ENCODE results near the gene HDHD2. TPM values are rescaled to one million over a fixed set of nuclear protein-coding genes. Genes with fewer than 3 reads are reported as not detected.

Gene HDHD2
- total RNA-seq, 4 donors from 2014 or later, result 16.5 to 44.4 (median 29.6) TPM

- no peak overlapping the region for H3K27ac ChIP-seq
- TF ChIP-seq EP300 (IDR thresholded peaks at IDR 0.05) (no peak), CTCF (IDR thresholded peaks at IDR 0.05) (no peak), POLR2A (IDR thresholded peaks at IDR 0.05) (no peak)
- no peak for DNase-seq (ENCODE audit: low spot score in 2 of 2)
- peaks cover 0 to 23% (median 1%) of the 10 kb centered on the region in 4 donors for H3K4me1 ChIP-seq
- 87 to 88% methylated on average over 3 of the region's 3 CpGs for WGBS, 2 donors
- no peak overlapping the region for H3K4me3 ChIP-seq
- H3K9me3 ChIP-seq, result no peaks in the 10 kb centered on the region
- H3K36me3 ChIP-seq, result no peaks in the 10 kb centered on the region
- no peaks in the 10 kb centered on the region for H3K27me3 ChIP-seq
These were observed 4.1 kb downstream of the HDHD2 start for GRCh38 chr18:47146206-47146605.

GRCh38 chr18:47143899-47144485 lies 6.3 kb downstream of the HDHD2 start:
- H3K4me1 ChIP-seq, result peaks cover 0 to 11% (median 0%) of the 10 kb centered on the region in 4 donors
- H3K27ac ChIP-seq, result no peak overlapping the region
- 90 to 96% methylated on average over 4 of the region's 4 CpGs for WGBS, 2 donors
- H3K9me3 ChIP-seq, result no peaks in the 10 kb centered on the region
- DNase-seq (ENCODE audit: low spot score in 2 of 2), result no peak
- no peaks in the 10 kb centered on the region for H3K36me3 ChIP-seq
- H3K4me3 ChIP-seq, result no peak overlapping the region
- TF ChIP-seq EP300 (IDR thresholded peaks at IDR 0.05) (no peak), POLR2A (IDR thresholded peaks at IDR 0.05) (no peak), CTCF (IDR thresholded peaks at IDR 0.05) (no peak)
- no peaks in the 10 kb centered on the region for H3K27me3 ChIP-seq

GRCh38 chr18:47143153-47143552 lies 7.1 kb downstream of the HDHD2 start:
- TF ChIP-seq CTCF (IDR thresholded peaks at IDR 0.05) (no peak), POLR2A (IDR thresholded peaks at IDR 0.05) (no peak), EP300 (IDR thresholded peaks at IDR 0.05) (no peak)
- no peaks in the 10 kb centered on the region for H3K36me3 ChIP-seq
- no peak for DNase-seq (ENCODE audit: low spot score in 2 of 2)

GRCh38 chr18:47141289-47141688 lies 9.0 kb downstream of the HDHD2 start:
- no peak for DNase-seq (ENCODE audit: low spot score in 2 of 2)
- Histone ChIP-seq H3K4me3 (no peak overlapping the region), H3K27ac (no peak overlapping the region), H3K9me3 (no peaks in the 10 kb centered on the region), H3K27me3 (no peaks in the 10 kb centered on the region), H3K4me1 (no peaks in the 10 kb centered on the region), H3K36me3 (peaks cover 0 to 7% (median 0%) of the 10 kb centered on the region in 3 donors)
- TF ChIP-seq EP300 (IDR thresholded peaks at IDR 0.05), result no peak
- TF ChIP-seq CTCF (IDR thresholded peaks at IDR 0.05), result no peak
- TF ChIP-seq POLR2A (IDR thresholded peaks at IDR 0.05), result no peak

More at GRCh38 chr18:47143153-47143552, 7.1 kb downstream of the HDHD2 start:
- no peak overlapping the region for H3K27ac ChIP-seq
- H3K9me3 ChIP-seq, result no peaks in the 10 kb centered on the region
- WGBS, 2 donors, result 93 to 99% methylated on average over 5 of the region's 5 CpGs
- H3K27me3 ChIP-seq, result no peaks in the 10 kb centered on the region
- H3K4me1 ChIP-seq, result peaks cover 0 to 3% (median 0%) of the 10 kb centered on the region in 4 donors
- no peak overlapping the region for H3K4me3 ChIP-seq

GRCh38 chr18:47121146-47121545 lies 29.2 kb downstream of the HDHD2 start:
- no peak overlapping the region for H3K4me3 ChIP-seq

More at GRCh38 chr18:47121146-47121545, 29.2 kb downstream of the HDHD2 start:
- H3K9me3 ChIP-seq, result no peaks in the 10 kb centered on the region
- no peaks in the 10 kb centered on the region for H3K4me1 ChIP-seq
- H3K36me3 ChIP-seq, result peaks cover 0 to 43% (median 2%) of the 10 kb centered on the region in 3 donors
- H3K27ac ChIP-seq, result no peak overlapping the region
- TF ChIP-seq POLR2A (IDR thresholded peaks at IDR 0.05) (no peak), EP300 (IDR thresholded peaks at IDR 0.05) (no peak), CTCF (IDR thresholded peaks at IDR 0.05) (no peak)
- no peak for DNase-seq (ENCODE audit: low spot score in 2 of 2)
- no peaks in the 10 kb centered on the region for H3K27me3 ChIP-seq
- WGBS, 2 donors, result 90 to 92% methylated on average over 3 of the region's 3 CpGs

Measured in tibial nerve (tissue), 4 donors.